Stimulated activated CD4-positive, alpha-beta T cell treated with anti-CD3 and anti-CD28 coated beads, Interleukin-1b, Interleukin-23, amount 100 ng/mL, for 1 hour (primary cell): ENCODE measurements around the gene LRMDA.

Experiments used
- DNase-seq, 2 donors: peaks; one replicate each; pipeline ENCODE4 v3.0.0-alpha.2; 2020; ENCODE audit warnings: low read depth in 2 of 2

Gene LRMDA

GRCh38 chr10:75709245-75709644, 277.8 kb downstream of the LRMDA start:
- DNase-seq, result no peak

- no peak for DNase-seq
Measured at GRCh38 chr10:75709811-75710210, 278.4 kb downstream of the LRMDA start.

GRCh38 chr10:75712242-75712880, 280.9 kb downstream of the LRMDA start:
- DNase-seq, result no peak

GRCh38 chr10:75716506-75716905, 285.1 kb downstream of the LRMDA start:
- no peak for DNase-seq

GRCh38 chr10:75717126-75717916, 285.9 kb downstream of the LRMDA start:
- no peak for DNase-seq

GRCh38 chr10:75718991-75719390, 287.6 kb downstream of the LRMDA start:
- DNase-seq, result no peak

GRCh38 chr10:75720157-75720556, 288.7 kb downstream of the LRMDA start:
- DNase-seq, result no peak

- DNase-seq, result no peak
Measured at GRCh38 chr10:75722020-75722419, 290.6 kb downstream of the LRMDA start.

GRCh38 chr10:75722609-75723008, 291.2 kb downstream of the LRMDA start:
- no peak for DNase-seq

- no peak for DNase-seq
Measured at GRCh38 chr10:75723319-75723980, 292.0 kb downstream of the LRMDA start.

- no peak for DNase-seq
Measured at GRCh38 chr10:75724047-75724446, 292.6 kb downstream of the LRMDA start.

- no peak for DNase-seq
Measured at GRCh38 chr10:75726522-75727483, 295.4 kb downstream of the LRMDA start.

- no peak for DNase-seq
Measured at GRCh38 chr10:75730847-75731246, 299.4 kb downstream of the LRMDA start.

- DNase-seq, result no peak
Measured at GRCh38 chr10:75733135-75733890, 301.9 kb downstream of the LRMDA start.

- DNase-seq, result no peak
Measured at GRCh38 chr10:75736151-75736640, 304.8 kb downstream of the LRMDA start.

GRCh38 chr10:75736889-75737579, 305.6 kb downstream of the LRMDA start:
- no peak for DNase-seq

GRCh38 chr10:75737580-75737949, 306.1 kb downstream of the LRMDA start:
- no peak for DNase-seq

- no peak for DNase-seq
Measured at GRCh38 chr10:75738924-75739323, 307.5 kb downstream of the LRMDA start.

- no peak for DNase-seq
Measured at GRCh38 chr10:75739414-75740143, 308.2 kb downstream of the LRMDA start.

- DNase-seq, result no peak
Measured at GRCh38 chr10:75740541-75740940, 309.1 kb downstream of the LRMDA start.
